Transverse colon (tissue), 4 donors: ENCODE measurements around the gene HMCN2.

Experiments
- POLR2A ChIP-seq: fragments of 450-650 bp; IDR thresholded peaks from one replicate; pipeline ENCODE4 v1.6.1; 2016; ENCODE audit warnings: antibody characterized with exemption, mild to moderate bottlenecking, moderate library complexity
- POLR2AphosphoS5 ChIP-seq, 3 donors: sonication (generic); formaldehyde crosslinking; IDR thresholded peaks; one replicate each; pipeline ENCODE4 v1.6.1; 2016; ENCODE audit warnings: antibody characterized with exemption in 3 of 3
- TF ChIP-seq, protein P1 (sequence below), 5 experiments: fragments of 200-600 bp in 3 of 5; fragments of 450-650 bp in 2 of 5; sonication (generic) in 3 of 5; IDR thresholded peaks; 1 replicate in 2 of 5; 2 replicates in 3 of 5; pipeline ENCODE4 v1.5.1; 2016 to 2017; ENCODE audit warnings: antibody characterized with exemption in 5 of 5, inconsistent platforms in 3 of 5, mild to moderate bottlenecking in 2 of 5, moderate library complexity in 1 of 5

DNA sequence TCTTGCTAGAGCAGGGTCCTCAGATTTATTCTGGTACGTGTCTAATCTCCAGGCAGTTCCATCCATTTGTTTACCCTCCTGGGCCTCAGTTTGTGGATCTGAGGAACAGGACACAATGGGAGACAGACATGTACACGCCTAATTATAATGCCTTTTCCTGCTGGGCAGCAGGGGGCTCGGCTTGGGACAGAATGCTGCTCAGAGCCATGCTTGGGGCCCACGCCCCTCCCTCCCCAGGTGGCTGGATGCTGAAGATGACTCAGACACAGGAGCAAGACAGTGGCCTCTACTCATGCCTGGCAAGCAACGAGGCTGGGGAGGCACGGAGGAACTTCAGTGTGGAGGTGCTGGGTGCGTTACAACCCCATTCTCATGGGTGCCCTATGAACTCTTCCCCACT lies 106.5 kb downstream of the HMCN2 start:
- TF ChIP-seq POLR2AphosphoS5 (IDR thresholded peaks at IDR 0.05) = no peak
- no peak for TF ChIP-seq POLR2A
- TF ChIP-seq, protein P1, sequence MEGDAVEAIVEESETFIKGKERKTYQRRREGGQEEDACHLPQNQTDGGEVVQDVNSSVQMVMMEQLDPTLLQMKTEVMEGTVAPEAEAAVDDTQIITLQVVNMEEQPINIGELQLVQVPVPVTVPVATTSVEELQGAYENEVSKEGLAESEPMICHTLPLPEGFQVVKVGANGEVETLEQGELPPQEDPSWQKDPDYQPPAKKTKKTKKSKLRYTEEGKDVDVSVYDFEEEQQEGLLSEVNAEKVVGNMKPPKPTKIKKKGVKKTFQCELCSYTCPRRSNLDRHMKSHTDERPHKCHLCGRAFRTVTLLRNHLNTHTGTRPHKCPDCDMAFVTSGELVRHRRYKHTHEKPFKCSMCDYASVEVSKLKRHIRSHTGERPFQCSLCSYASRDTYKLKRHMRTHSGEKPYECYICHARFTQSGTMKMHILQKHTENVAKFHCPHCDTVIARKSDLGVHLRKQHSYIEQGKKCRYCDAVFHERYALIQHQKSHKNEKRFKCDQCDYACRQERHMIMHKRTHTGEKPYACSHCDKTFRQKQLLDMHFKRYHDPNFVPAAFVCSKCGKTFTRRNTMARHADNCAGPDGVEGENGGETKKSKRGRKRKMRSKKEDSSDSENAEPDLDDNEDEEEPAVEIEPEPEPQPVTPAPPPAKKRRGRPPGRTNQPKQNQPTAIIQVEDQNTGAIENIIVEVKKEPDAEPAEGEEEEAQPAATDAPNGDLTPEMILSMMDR (IDR thresholded peaks at IDR 0.05) = no peak
